DLD1 (cell line): Measurements from ENCODE around the gene NKX1-2.

Experiments
- in situ Hi-C: cut with HindIII; loops from 2 replicates; pipeline ENCODE4 v1.10.0; 2017; ENCODE audit warnings: low sequenced_read_pairs

Gene NKX1-2

DNA sequence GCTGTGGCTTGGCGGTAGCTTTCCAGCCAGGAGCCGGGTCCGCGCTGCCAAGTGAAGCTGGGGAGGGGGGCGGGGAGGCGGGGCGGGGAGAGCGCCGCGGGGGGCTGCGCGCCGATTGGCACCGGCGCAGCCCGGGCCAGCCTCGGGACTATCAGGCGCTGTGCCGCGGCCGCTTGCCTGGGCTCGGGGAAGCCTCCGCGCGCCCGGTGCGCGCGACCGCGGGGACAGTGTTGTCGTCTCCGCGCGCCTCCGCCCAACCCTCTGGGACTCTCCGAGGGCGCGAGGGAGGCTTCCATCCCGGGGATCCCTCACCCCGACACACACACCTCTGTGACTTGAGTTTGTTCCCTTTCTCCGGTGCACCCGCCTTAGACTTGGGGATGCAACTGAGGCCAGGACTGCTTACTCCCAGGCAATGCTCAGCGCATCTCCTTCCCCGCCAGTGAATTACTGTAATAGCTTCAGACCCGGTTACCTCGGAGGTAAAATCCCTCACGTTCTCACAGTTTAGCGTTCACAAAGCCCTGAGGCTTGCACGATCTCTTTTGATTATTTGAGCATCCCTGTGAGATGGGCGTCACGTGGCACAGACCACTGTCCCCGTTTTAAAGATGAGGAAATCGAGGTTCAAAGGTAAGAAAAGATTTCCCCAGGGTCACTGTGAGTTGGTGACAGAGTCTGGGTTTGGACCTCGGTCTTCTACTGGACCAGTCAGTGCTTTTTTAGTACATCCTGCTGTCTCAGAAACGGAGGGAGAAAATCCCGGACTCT lies at the start of gene NKX1-2:
NKX1-2 (minus strand) TSS at position 24 of the 771 bp plus-strand sequence. CDS start 92 bp downstream, outside the sequence.
- in situ Hi-C loops: no loop called here

GRCh38 chr10:124498056-124498455 lies 48.2 kb upstream of the NKX1-2 start:
- in situ Hi-C loops: no loop called here

GRCh38 chr10:124497196-124497881 lies 47.5 kb upstream of the NKX1-2 start:
- in situ Hi-C loops: no loop called here

DNA sequence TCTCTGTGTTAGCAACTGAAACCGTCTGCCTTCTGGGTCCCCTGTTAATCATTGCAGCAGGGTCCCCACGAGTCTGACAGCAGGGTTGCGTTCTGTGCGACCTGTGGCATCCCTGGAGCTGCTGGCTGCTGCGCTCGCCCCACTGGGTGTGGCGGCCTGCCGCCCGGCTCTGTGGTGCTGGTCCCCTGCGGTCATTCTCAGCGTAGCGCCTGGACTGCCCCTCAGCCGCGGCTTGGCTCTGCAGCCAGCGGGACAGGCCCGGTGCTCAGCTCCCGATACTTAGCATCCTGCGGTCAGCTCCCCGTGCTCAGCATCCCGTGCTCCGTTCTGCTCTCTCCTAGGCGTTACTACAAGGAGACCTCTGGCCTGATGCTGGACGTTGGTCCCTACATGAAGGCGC lies 46.8 kb upstream of the NKX1-2 start:
- in situ Hi-C loops: no loop called here

GRCh38 chr10:124496150-124496549 lies 46.3 kb upstream of the NKX1-2 start:
- in situ Hi-C loops: no loop called here

GRCh38 chr10:124495725-124496124 lies 45.9 kb upstream of the NKX1-2 start:
- in situ Hi-C loops: no loop called here

DNA sequence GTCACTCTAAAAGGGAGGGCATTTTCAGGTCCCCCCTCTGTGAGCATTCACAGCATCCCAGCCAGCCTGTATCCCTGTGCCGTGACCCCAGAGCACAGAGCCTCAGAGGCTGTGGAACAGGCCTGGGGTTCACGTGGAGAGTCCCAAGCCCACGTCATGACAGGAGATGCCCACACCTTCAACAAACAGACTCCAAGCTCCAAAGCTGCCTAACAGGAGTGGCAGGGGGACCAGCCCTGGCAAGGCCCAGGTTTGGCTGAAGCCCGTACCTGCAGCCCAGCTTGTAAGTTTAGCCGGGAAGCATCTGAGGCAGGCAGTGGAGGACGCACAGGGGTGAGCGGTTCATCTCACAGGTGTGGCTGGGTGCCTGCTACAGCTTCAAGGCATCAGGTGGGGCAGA lies 45.3 kb upstream of the NKX1-2 start:
- in situ Hi-C loops: no loop called here

DNA sequence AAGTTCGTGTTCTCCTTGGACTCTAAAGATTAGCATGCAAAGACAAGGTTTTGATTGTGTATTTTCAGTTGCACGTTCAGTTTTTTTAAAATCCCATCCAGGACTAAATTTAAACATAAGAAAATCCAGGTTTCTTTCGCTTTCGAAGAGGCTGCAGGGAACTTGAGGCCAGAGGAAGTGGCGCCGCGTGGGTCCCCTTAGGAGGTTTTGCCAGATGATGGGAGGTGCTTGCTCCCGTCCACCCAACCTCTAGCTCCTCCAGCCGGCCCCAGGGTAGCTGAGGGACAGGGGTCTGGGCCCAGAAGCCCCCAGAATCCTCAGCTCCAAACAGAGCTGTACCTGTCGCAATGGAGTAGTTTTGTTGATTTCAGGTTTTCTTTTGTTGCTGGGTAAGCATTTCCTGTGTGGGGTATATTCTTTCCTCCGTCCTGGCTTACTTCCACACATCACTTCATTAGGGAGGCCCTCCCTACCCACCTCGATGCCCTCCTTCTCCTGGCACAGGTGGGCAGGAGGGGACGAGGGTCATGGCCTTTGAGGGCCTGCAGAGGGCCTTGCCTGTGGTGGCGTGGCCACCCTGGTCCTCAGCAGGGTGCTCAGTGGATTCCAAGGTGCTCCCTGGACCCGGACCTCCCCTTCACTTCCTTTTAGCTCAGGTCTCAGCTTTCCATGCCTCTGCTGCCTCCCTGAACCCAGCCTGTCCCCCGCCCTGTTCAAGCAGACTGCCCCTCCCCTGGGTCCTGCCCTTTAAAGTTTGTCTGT lies 44.4 kb upstream of the NKX1-2 start:
- in situ Hi-C loops: no loop called here

- in situ Hi-C loops: no loop called here
Measured at GRCh38 chr10:124493214-124493882, 43.5 kb upstream of the NKX1-2 start.

GRCh38 chr10:124492266-124492665 lies 42.4 kb upstream of the NKX1-2 start:
- in situ Hi-C loops: no loop called here

GRCh38 chr10:124491105-124491504 lies 41.3 kb upstream of the NKX1-2 start:
- in situ Hi-C loops: no loop called here

GRCh38 chr10:124486635-124487034 lies 36.8 kb upstream of the NKX1-2 start:
- in situ Hi-C loops: no loop called here

DNA sequence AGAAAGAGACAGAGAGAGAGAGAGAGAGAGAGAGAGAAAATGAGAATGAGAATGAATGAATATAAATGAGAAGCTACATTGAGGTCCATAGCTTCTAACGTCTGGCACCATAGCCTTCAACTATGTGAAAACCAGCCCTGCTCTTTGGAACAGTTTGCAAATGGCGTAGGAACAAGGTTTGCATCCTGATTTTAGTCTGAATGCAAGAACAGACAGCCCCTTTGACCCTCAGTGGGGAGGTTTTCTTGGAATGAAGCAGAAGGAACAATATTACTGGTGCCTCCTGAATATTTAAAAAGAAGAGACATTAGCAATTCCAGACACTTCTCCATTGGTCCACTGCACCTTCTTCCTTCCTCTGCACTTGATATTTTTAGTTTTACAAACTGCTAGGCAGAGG lies 34.8 kb upstream of the NKX1-2 start:
- in situ Hi-C loops: no loop called here

DNA sequence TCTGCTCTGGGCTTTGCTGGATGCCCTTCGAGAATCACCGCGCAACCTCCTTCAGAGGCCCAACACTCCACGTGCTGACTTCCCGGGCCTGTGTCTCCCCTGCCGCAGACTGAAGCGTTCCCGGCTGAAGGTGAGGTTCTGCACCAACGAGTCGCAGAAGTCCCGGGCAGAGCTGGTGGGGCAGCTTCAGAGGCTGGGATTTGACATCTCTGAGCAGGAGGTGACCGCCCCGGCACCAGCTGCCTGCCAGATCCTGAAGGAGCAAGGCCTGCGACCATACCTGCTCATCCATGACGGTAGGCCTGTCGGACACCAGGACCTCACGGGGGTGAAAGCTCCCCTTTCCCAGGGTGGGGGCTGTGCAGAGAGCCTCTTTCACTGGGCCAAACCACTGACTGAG lies 34.2 kb upstream of the NKX1-2 start:
- in situ Hi-C loops: no loop called here

DNA sequence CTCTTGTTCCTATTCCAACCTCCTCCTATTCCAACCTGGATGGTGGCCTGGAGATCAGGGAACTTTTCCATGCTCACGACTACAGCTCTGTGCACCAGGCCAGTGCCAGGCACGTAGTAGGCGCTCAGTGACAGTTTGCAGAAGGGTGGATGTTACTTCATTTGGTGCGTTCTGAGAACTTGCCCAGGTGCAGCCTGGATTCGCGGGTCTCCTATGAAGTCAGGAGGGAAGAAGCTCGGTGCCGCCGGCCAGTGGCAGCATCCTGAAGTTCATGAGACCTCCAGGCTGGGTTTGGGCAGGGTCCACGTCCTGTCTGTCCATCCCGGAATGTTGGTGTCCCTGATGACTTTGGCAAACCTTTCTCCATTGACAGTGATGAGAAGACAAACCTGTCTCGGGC lies 33.0 kb upstream of the NKX1-2 start:
- in situ Hi-C loops: no loop called here

DNA sequence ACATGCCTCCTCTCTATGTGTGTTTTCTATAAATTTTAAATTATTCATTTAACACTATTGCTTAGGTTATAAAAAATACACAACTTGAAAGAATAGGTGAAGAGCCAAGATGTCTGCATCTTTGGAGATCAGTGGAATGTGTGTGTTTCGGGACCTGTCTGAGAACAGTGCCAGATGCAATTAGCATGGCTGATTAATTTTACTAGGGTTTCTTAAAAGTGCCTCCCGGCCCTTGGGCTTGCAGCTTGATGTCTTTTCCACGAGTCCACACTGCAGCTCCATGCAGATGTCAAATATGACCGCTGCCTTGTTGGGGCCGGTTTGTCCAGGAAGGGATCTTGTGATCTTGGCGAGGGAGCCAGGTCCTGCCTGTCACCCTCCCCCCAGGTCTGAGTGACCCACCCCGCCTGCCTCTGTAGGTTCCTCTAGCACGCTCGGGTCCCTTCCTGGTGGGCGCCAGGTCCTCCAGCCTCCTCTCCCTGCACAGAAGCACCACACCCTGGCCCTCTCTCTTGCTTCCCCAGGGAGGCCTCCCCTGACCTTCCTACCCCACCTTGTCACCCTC lies 32.5 kb upstream of the NKX1-2 start:
- in situ Hi-C loops: no loop called here

DNA sequence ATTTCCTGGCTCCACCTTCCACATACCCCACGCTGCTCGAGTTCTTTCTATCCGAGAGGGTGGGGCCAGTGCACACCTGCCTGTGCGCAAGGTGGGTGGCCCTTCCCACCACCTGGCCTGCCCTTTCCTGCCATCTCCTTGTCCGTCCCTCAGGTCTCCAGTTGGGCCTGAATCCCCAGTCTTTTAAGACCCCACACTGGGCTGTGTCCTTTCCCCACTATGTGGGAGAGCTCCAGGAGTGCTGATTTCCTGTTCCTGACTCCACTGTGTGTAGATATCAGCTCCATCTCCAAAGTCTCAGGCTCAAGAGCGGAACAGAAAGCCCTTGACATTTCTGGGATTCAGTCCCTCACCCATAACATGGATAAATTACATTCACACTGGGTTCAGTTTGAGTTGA lies 31.9 kb upstream of the NKX1-2 start:
- in situ Hi-C loops: no loop called here

DNA sequence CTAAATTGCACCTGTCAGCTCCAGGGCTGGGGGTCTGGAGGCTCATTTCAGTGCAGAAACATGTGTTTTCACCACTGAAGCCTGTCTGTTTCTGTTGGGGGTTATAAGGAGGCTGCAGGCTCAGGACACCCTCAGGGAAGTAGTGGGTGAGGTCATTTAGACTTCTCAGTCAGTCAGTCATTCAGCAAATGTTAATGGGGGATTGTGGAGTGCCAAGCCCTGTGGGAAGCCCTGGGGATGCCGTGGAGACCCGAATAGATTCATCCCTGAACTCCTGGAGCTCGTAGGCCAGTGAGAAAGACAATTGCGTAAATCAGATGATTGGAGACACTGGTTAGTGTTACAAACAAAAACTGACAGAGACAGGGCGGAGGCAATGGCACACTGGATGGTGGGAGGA lies 31.0 kb upstream of the NKX1-2 start:
- in situ Hi-C loops: no loop called here

DNA sequence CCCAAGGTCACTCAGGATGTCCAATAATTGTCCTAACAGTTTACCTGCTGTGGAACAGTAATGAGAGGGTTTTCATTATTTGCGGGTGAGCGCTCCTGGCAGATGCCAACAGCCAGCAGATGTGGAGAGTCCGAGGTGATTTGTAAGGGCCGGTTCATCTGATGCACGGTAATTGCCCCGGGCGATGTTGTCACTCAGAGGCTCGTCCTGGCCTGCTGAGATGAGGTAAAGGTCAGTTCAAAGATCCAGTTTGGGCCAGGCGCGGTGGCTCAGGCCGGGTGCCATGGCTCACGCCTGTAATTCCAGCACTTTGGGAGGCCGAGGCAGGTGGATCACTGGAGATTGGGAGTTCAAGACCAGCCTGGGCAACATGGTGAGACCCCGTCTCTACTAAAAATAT lies 28.7 kb upstream of the NKX1-2 start:
- in situ Hi-C loops: no loop called here

DNA sequence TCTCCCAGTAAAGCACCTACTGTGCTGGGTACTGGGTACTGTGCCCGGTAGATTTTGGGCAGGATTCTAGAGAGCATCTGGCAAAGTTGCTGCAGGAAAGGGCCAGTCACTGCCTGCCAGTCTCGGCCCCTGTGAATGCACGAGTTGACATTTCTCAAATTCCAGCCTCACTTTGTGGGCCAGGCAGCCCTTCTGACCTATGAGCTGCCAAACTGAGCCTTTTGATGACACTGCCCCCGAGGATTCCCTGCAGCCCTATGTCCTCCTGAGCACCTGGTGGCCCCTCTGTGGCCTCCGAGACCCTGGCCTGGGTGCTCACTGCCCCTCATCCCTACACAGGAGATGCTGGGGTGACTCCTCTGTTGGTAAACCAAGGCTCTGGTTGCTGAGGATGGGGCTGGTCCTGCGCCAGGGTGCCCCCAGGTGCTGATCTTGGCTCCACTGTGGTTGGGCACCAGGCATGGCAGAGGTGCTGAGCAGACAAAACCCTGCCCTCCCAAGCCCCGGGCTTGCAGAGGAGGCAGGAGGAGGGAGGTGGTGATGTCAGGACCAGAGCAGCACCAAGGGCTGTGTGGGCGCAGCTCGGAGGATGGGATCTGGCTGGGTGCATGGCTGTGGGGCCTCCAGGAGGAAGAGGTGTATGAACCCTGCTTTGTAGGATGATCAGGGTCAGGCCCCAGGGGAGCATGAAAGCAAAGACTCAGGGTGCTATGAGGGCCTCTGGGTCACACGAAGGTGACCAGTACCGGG lies 28.0 kb upstream of the NKX1-2 start:
- in situ Hi-C loops: no loop called here
